ENCODE data around the gene CRABP1.

DNA sequence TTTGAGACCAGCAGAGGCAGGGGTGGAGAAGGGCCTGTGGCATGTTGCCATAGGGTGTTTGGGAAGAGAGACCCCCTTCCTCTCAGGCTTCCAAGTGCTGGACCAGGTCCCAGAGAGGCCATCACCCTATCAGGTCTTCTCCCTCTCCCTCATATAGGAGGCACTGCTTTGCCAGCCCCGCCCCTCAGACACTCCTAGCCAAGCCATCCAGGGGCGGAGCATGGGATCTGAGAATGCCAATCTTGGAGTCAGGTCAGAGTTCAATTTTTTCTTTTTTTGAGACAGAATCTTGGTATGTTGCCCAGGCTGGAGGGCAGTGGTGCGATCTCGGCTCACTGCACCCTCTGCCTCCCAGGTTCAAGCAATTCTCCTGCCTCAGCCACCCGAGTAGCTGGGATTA, 32.7 kb downstream of the CRABP1 start:
- no peak for TF ChIP-seq POLR2A (IDR thresholded peaks at IDR 0.05)
- TF ChIP-seq, protein P1, sequence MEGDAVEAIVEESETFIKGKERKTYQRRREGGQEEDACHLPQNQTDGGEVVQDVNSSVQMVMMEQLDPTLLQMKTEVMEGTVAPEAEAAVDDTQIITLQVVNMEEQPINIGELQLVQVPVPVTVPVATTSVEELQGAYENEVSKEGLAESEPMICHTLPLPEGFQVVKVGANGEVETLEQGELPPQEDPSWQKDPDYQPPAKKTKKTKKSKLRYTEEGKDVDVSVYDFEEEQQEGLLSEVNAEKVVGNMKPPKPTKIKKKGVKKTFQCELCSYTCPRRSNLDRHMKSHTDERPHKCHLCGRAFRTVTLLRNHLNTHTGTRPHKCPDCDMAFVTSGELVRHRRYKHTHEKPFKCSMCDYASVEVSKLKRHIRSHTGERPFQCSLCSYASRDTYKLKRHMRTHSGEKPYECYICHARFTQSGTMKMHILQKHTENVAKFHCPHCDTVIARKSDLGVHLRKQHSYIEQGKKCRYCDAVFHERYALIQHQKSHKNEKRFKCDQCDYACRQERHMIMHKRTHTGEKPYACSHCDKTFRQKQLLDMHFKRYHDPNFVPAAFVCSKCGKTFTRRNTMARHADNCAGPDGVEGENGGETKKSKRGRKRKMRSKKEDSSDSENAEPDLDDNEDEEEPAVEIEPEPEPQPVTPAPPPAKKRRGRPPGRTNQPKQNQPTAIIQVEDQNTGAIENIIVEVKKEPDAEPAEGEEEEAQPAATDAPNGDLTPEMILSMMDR (IDR thresholded peaks at IDR 0.05), result no peak
